ENCODE measurements around the gene ATAD1.

DNA sequence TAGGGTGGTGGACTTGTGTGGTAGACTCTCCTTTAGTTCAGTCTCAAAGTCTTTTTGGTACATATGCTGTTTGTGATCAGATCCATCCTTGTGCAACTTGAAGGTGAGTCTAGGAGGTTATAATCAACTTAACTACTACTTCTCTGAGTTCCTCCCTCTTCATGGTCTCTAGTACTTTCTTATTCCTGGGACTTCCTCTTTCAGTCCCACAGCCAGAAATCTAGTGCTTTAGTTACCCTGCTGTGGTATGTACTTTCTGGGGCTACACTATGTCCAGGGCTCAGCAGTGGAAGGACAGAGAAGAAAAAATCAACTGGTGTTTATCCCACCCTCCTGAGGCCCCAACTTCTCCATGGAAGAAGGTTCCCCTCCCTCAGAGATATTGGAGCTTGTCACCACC lies 19.4 kb upstream of the ATAD1 start:
- TF ChIP-seq, protein P1, sequence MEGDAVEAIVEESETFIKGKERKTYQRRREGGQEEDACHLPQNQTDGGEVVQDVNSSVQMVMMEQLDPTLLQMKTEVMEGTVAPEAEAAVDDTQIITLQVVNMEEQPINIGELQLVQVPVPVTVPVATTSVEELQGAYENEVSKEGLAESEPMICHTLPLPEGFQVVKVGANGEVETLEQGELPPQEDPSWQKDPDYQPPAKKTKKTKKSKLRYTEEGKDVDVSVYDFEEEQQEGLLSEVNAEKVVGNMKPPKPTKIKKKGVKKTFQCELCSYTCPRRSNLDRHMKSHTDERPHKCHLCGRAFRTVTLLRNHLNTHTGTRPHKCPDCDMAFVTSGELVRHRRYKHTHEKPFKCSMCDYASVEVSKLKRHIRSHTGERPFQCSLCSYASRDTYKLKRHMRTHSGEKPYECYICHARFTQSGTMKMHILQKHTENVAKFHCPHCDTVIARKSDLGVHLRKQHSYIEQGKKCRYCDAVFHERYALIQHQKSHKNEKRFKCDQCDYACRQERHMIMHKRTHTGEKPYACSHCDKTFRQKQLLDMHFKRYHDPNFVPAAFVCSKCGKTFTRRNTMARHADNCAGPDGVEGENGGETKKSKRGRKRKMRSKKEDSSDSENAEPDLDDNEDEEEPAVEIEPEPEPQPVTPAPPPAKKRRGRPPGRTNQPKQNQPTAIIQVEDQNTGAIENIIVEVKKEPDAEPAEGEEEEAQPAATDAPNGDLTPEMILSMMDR (IDR thresholded peaks at IDR 0.05) = no peak
- TF ChIP-seq EP300 (IDR thresholded peaks at IDR 0.05) = no peak

Data from gastroesophageal sphincter (tissue), 3 donors.